Loucy (cell line): ENCODE results near the gene LAIR1.
A peak's percentile ranks its signal among the peaks of the same experiment; 100 is the strongest.
"Not testable (repeated sequence)": the region's sequence is repeated elsewhere in the genome, so short reads cannot be mapped to it uniquely, and the experiment has no call there.

Experiments
- H2AFZ ChIP-seq: fragments of 200-600 bp; sonication (generic); 2 replicates; pipeline ENCODE4 v1.6.0; 2016; ENCODE audit warnings: antibody characterized with exemption, mild to moderate bottlenecking, low read length, moderate library complexity
- H3F3A ChIP-seq: fragments of 200-600 bp; 2 replicates; pipeline ENCODE4 v1.6.0; 2016; ENCODE audit warnings: antibody characterized with exemption, low read depth, mild to moderate bottlenecking
- H3K27me3 ChIP-seq: fragments of 200-600 bp; sonication (generic); 2 replicates; pipeline ENCODE4 v1.6.1; 2014; ENCODE audit warnings: low read length, mild to moderate bottlenecking; ENCODE audit not compliant: insufficient read depth, poor library complexity, severe bottlenecking
- H3K36me3 ChIP-seq: fragments of 200-600 bp; sonication (generic); 2 replicates; pipeline ENCODE4 v1.6.1; 2016; ENCODE audit warnings: low read length; ENCODE audit not compliant: insufficient read depth
- H3K4me1 ChIP-seq: fragments of 200-600 bp; sonication (generic); 2 replicates; pipeline ENCODE4 v1.5.1; 2014; ENCODE audit warnings: low read length, mild to moderate bottlenecking; ENCODE audit not compliant: insufficient read depth, poor library complexity, severe bottlenecking
- H3K4me2 ChIP-seq: fragments of 200-600 bp; sonication (generic); 2 replicates; pipeline ENCODE4 v1.6.0; 2014; ENCODE audit warnings: antibody characterized with exemption, low read length, low read depth, mild to moderate bottlenecking; ENCODE audit not compliant: poor library complexity, severe bottlenecking
- H3K4me3 ChIP-seq: fragments of 200-600 bp; sonication (generic); 2 replicates; pipeline ENCODE4 v1.5.1; 2014; ENCODE audit warnings: low read length, mild to moderate bottlenecking, mixed read lengths; ENCODE audit not compliant: poor library complexity, severe bottlenecking
- H3K79me2 ChIP-seq: fragments of 200-600 bp; sonication (generic); 2 replicates; pipeline ENCODE4 v1.6.1; 2014; ENCODE audit warnings: low read length; ENCODE audit not compliant: insufficient read depth
- H3K9ac ChIP-seq: fragments of 200-600 bp; sonication (generic); 2 replicates; pipeline ENCODE4 v1.6.0; 2014; ENCODE audit warnings: mild to moderate bottlenecking, low read depth, low read length, moderate library complexity; ENCODE audit not compliant: poor library complexity, severe bottlenecking
- H3K9me2 ChIP-seq: fragments of 200-600 bp; sonication (generic); replicated peaks from 2 replicates; pipeline ENCODE4 v1.6.1; 2016; ENCODE audit warnings: low read depth, low read length, mixed read lengths
- H3K9me3 ChIP-seq: fragments of 200-600 bp; sonication (generic); 2 replicates; pipeline ENCODE4 v1.6.1; 2014; ENCODE audit warnings: mild to moderate bottlenecking, antibody characterized with exemption, low read length, low read depth; ENCODE audit not compliant: insufficient read depth
- H4K20me1 ChIP-seq: fragments of 200-600 bp; sonication (generic); 2 replicates; pipeline ENCODE4 v1.6.0; 2014; ENCODE audit warnings: antibody characterized with exemption, low read length, mild to moderate bottlenecking; ENCODE audit not compliant: insufficient read depth, poor library complexity, severe bottlenecking
- EZH2phosphoT487 ChIP-seq: fragments of 200-600 bp; IDR thresholded peaks from 2 replicates; pipeline ENCODE4 v1.6.1; 2018; ENCODE audit warnings: antibody characterized with exemption, mild to moderate bottlenecking, moderate library complexity, borderline replicate concordance
- TF ChIP-seq, protein P1 (sequence below): fragments of 200-600 bp; sonication (generic); conservative IDR thresholded peaks from 2 replicates; pipeline ENCODE4 v1.5.1; 2014; ENCODE audit warnings: mild to moderate bottlenecking, antibody characterized with exemption, low read length

The LAIR1 gene

GRCh38 chr19:54383330-54383729 is 18.6 kb upstream of the LAIR1 start:
- H4K20me1 ChIP-seq: no peaks in the 10 kb centered on the region
- no peak overlapping the region for H3K4me2 ChIP-seq

GRCh38 chr19:54382041-54382440 is 17.3 kb upstream of the LAIR1 start:
- peaks cover 15% of the 10 kb centered on the region; the same call in 1 of the 2 replicates for H3F3A ChIP-seq
- H3K4me1 ChIP-seq: peaks cover 37% of the 10 kb centered on the region
- H2AFZ ChIP-seq, H3K79me2 ChIP-seq, H4K20me1 ChIP-seq, H3K27me3 ChIP-seq, H3K9ac ChIP-seq, H3K9me3 ChIP-seq, H3K36me3 ChIP-seq, H3K4me3 ChIP-seq, H3K9me2 ChIP-seq, H3K4me2 ChIP-seq: not testable (repeated sequence)

More at GRCh38 chr19:54383330-54383729, 18.6 kb upstream of the LAIR1 start:
- Histone ChIP-seq H3F3A (peaks cover 20% of the 10 kb centered on the region; the same call in 1 of the 2 replicates), H2AFZ (no peak overlapping the region), H3K27me3 (no peaks in the 10 kb centered on the region), H3K79me2 (no peaks in the 10 kb centered on the region), H3K36me3 (no peaks in the 10 kb centered on the region), H3K9me2 (no peaks in the 10 kb centered on the region), H3K4me3 (no peak overlapping the region), H3K9ac (no peak overlapping the region), H3K4me1 (peaks cover 37% of the 10 kb centered on the region), H3K9me3 (no peaks in the 10 kb centered on the region)
- no peak for TF ChIP-seq EZH2phosphoT487
- TF ChIP-seq, protein P1, sequence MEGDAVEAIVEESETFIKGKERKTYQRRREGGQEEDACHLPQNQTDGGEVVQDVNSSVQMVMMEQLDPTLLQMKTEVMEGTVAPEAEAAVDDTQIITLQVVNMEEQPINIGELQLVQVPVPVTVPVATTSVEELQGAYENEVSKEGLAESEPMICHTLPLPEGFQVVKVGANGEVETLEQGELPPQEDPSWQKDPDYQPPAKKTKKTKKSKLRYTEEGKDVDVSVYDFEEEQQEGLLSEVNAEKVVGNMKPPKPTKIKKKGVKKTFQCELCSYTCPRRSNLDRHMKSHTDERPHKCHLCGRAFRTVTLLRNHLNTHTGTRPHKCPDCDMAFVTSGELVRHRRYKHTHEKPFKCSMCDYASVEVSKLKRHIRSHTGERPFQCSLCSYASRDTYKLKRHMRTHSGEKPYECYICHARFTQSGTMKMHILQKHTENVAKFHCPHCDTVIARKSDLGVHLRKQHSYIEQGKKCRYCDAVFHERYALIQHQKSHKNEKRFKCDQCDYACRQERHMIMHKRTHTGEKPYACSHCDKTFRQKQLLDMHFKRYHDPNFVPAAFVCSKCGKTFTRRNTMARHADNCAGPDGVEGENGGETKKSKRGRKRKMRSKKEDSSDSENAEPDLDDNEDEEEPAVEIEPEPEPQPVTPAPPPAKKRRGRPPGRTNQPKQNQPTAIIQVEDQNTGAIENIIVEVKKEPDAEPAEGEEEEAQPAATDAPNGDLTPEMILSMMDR: no peak

- no peaks in the 10 kb centered on the region for H3K9me2 ChIP-seq
- peaks cover 8% of the 10 kb centered on the region for H3K79me2 ChIP-seq
- no peak for TF ChIP-seq EZH2phosphoT487
- TF ChIP-seq, protein P1: no peak
- peaks cover 15% of the 10 kb centered on the region; the same call in 1 of the 2 replicates for H3F3A ChIP-seq
- no peak overlapping the region for H3K4me3 ChIP-seq
- no peak overlapping the region for H3K9ac ChIP-seq
- H3K36me3 ChIP-seq: no peaks in the 10 kb centered on the region
- H4K20me1 ChIP-seq: no peaks in the 10 kb centered on the region
- no peaks in the 10 kb centered on the region for H3K9me3 ChIP-seq
- H3K27me3 ChIP-seq: no peaks in the 10 kb centered on the region
- peaks cover 45% of the 10 kb centered on the region for H3K4me1 ChIP-seq
- H2AFZ ChIP-seq: no peak overlapping the region
- no peak overlapping the region for H3K4me2 ChIP-seq
Observed at GRCh38 chr19:54380897-54381296, 16.2 kb upstream of the LAIR1 start.

- peaks cover 15% of the 10 kb centered on the region; the same call in 1 of the 2 replicates for H3F3A ChIP-seq
- H3K4me2 ChIP-seq: peak overlapping the region; percentile 64
- no peaks in the 10 kb centered on the region for H4K20me1 ChIP-seq
- H2AFZ ChIP-seq: no peak overlapping the region
- peaks cover 23% of the 10 kb centered on the region for H3K79me2 ChIP-seq
- H3K36me3 ChIP-seq: no peaks in the 10 kb centered on the region
- no peak for TF ChIP-seq EZH2phosphoT487
- TF ChIP-seq, protein P1: no peak
- no peaks in the 10 kb centered on the region for H3K9me2 ChIP-seq
- peak overlapping the region; percentile 35 for H3K4me3 ChIP-seq
- H3K27me3 ChIP-seq: no peaks in the 10 kb centered on the region
- no peaks in the 10 kb centered on the region for H3K9me3 ChIP-seq
- H3K9ac ChIP-seq: peak overlapping the region; percentile 76
- peaks cover 51% of the 10 kb centered on the region for H3K4me1 ChIP-seq
Observed at GRCh38 chr19:54379187-54379678, 14.5 kb upstream of the LAIR1 start.
